H1 (cell line): Measurements from ENCODE around the gene TTLL9. TPM values are rescaled to one million over a fixed set of nuclear protein-coding genes. Genes with fewer than 3 reads are reported as not detected.

ENCODE experiments used
- CHD2 ChIP-seq: IDR thresholded peaks from 2 replicates; pipeline ENCODE4 v1.6.1; 2012; ENCODE audit warnings: low read length, improper control_type of control experiment
- CHD7 ChIP-seq: fragments of 300-600 bp; sonication (generic); IDR thresholded peaks from 2 replicates; pipeline ENCODE4 v1.7.1; 2012; ENCODE audit warnings: low read length, moderate library complexity, mild to moderate bottlenecking, inconsistent platforms; ENCODE audit not compliant: insufficient replicate concordance
- KDM1A ChIP-seq: fragments of 200-600, 300-600 bp; sonication (generic); IDR thresholded peaks from 2 replicates; pipeline ENCODE4 v1.7.1; 2016; ENCODE audit warnings: mild to moderate bottlenecking, low read length, borderline replicate concordance
- RFX5 ChIP-seq: IDR thresholded peaks from 2 replicates; pipeline ENCODE4 v1.6.1; 2011; ENCODE audit warnings: low read depth, low read length, improper control_type of control experiment, borderline replicate concordance
- SAP30 ChIP-seq: fragments of 300-600 bp; sonication (generic); IDR thresholded peaks from 2 replicates; pipeline ENCODE4 v1.7.1; 2012; ENCODE audit warnings: low read length, moderate library complexity, mild to moderate bottlenecking, inconsistent platforms; ENCODE audit not compliant: insufficient read depth, insufficient replicate concordance
- SIRT6 ChIP-seq: IDR thresholded peaks from one replicate; pipeline ENCODE4 v1.7.1; 2012; ENCODE audit warnings: low read length, inconsistent platforms
- TCF12 ChIP-seq: IDR thresholded peaks from 2 replicates; pipeline ENCODE4 v1.6.1; 2011; ENCODE audit warnings: low read depth, mild to moderate bottlenecking, low read length
- polyA plus RNA-seq, 7 experiments: library from polyadenylated mRNA; depleted of rRNA in 3 of 7; stranded (reverse) in 5 of 7; unstranded in 2 of 7; fragments of >200 nt in 5 of 7; fragments of 200-250 nt in 2 of 7; gene quantifications; 1 replicate in 5 of 7; 2 replicates in 1 of 7; 4 replicates in 1 of 7; pipeline versions ENCODE4 v1.2.1 to v1.2.3, GENCODE V29; 2011 to 2013; ENCODE audit warnings: missing spikeins in 2 of 7, mixed read lengths in 2 of 7
- total RNA-seq: library from RNA; stranded (reverse); fragmentation: NEBNext Ultra II Directional; extraction: Animal tissue kit (Norgen Biotek cat#: 25700); gene quantifications from 2 replicates; pipeline ENCODE4 v1.2.1, GENCODE V29; 2021

TTLL9 gene
- total and polyA plus RNA-seq, 2 of the 8 experiments (the other 6 are each of a cell fraction or from before 2014, with no cell fraction given) = 0.06 TPM; not detected in 1

DNA sequence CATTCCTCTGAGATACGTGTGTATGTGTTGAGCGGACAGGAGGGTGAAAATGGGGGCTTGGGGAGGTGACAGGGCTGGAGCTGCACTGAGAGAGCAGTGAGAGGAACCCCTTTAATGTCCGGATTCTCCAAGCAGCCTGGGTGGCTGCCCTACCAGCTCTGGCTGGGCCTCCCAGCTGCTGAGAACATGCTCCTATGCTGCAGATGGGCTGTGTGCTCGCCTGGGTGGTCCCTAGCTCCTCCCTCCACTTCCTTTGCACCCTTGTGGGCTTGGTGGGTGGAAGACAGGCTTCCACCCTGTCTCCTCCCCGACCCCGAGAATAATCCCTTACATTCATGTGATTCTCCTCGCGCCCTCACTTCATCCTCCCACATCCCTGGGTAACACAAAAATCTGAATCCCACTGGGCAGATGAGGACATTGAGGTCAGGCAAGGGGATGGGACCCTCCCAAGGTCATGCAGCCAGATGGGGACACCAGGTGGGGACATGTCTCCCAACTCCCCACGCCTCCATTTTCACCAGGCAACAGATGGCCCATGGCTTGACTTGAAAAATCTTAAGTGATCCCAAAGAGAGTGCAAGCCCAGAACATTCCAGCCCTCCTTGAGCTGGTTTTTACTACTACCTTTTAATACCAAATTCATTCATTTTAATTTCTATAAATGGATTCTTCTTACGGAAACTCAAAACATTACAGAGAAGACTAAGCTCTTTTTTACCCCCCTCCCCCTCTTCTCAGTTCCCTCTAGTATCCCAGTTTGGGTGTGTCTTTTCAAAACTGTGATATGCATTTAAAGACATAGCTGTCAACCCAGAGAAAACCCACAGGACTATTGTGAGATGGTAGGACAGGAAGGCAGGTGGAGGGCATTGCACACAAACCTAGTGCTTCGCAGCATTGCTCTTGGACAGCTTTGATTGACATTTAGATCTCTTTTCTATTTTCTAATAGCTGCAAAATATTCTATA is 86.4 kb downstream of the TTLL9 start (continued):
- TF ChIP-seq CHD7 (no peak), SIRT6 (no peak), SAP30 (no peak), CHD2 (no peak), RFX5 (no peak), TCF12 (no peak), KDM1A (no peak)
